Measurements from ENCODE around the gene CNKSR1.

- TF ChIP-seq, protein P1, sequence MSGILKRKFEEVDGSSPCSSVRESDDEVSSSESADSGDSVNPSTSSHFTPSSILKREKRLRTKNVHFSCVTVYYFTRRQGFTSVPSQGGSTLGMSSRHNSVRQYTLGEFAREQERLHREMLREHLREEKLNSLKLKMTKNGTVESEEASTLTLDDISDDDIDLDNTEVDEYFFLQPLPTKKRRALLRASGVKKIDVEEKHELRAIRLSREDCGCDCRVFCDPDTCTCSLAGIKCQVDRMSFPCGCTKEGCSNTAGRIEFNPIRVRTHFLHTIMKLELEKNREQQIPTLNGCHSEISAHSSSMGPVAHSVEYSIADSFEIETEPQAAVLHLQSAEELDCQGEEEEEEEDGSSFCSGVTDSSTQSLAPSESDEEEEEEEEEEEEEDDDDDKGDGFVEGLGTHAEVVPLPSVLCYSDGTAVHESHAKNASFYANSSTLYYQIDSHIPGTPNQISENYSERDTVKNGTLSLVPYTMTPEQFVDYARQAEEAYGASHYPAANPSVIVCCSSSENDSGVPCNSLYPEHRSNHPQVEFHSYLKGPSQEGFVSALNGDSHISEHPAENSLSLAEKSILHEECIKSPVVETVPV (CRISPR knock-in tag; IDR thresholded peaks at IDR 0.05) = no peak
- TF ChIP-seq, protein P2, sequence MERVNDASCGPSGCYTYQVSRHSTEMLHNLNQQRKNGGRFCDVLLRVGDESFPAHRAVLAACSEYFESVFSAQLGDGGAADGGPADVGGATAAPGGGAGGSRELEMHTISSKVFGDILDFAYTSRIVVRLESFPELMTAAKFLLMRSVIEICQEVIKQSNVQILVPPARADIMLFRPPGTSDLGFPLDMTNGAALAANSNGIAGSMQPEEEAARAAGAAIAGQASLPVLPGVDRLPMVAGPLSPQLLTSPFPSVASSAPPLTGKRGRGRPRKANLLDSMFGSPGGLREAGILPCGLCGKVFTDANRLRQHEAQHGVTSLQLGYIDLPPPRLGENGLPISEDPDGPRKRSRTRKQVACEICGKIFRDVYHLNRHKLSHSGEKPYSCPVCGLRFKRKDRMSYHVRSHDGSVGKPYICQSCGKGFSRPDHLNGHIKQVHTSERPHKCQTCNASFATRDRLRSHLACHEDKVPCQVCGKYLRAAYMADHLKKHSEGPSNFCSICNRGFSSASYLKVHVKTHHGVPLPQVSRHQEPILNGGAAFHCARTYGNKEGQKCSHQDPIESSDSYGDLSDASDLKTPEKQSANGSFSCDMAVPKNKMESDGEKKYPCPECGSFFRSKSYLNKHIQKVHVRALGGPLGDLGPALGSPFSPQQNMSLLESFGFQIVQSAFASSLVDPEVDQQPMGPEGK (CRISPR knock-in tag; IDR thresholded peaks at IDR 0.05; ENCODE audit: borderline replicate concordance) = no peak
- no peak for TF ChIP-seq CSDC2 (CRISPR knock-in tag; IDR thresholded peaks at IDR 0.05)
- TF ChIP-seq ARNTL (CRISPR knock-in tag; IDR thresholded peaks at IDR 0.05; ENCODE audit: borderline replicate concordance, low read depth) = no peak
- TF ChIP-seq ZNF8 (CRISPR knock-in tag; IDR thresholded peaks at IDR 0.05) = no peak
- TF ChIP-seq ZFP30 (CRISPR knock-in tag; IDR thresholded peaks at IDR 0.05) = no peak
- TF ChIP-seq ZC3H10 (CRISPR knock-in tag; IDR thresholded peaks at IDR 0.05) = no peak
- TF ChIP-seq RARB (CRISPR knock-in tag; IDR thresholded peaks at IDR 0.05) = no peak
- TF ChIP-seq, protein P3, sequence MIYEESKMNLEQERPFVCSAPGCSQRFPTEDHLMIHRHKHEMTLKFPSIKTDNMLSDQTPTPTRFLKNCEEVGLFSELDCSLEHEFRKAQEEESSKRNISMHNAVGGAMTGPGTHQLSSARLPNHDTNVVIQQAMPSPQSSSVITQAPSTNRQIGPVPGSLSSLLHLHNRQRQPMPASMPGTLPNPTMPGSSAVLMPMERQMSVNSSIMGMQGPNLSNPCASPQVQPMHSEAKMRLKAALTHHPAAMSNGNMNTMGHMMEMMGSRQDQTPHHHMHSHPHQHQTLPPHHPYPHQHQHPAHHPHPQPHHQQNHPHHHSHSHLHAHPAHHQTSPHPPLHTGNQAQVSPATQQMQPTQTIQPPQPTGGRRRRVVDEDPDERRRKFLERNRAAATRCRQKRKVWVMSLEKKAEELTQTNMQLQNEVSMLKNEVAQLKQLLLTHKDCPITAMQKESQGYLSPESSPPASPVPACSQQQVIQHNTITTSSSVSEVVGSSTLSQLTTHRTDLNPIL (CRISPR knock-in tag; IDR thresholded peaks at IDR 0.05; ENCODE audit: low read depth) = no peak
Observed at GRCh38 chr1:26171084-26172072, 5.9 kb upstream of the CNKSR1 start, which contains the start of gene ZNF593OS.

Data from SK-N-SH treated with all-trans-retinoic acid at 6 μM for 48 hours (cell line).